COLO829 (cell line): ENCODE results near the gene RCOR1.
"Not testable (repeated sequence)": the region's sequence is repeated elsewhere in the genome, so short reads cannot be mapped to it uniquely, and the experiment has no call there.

Experiments
- DNase-seq: peaks from one replicate; pipeline ENCODE4 v3.0.0; 2012; ENCODE audit warnings: low spot score

Gene RCOR1

DNA sequence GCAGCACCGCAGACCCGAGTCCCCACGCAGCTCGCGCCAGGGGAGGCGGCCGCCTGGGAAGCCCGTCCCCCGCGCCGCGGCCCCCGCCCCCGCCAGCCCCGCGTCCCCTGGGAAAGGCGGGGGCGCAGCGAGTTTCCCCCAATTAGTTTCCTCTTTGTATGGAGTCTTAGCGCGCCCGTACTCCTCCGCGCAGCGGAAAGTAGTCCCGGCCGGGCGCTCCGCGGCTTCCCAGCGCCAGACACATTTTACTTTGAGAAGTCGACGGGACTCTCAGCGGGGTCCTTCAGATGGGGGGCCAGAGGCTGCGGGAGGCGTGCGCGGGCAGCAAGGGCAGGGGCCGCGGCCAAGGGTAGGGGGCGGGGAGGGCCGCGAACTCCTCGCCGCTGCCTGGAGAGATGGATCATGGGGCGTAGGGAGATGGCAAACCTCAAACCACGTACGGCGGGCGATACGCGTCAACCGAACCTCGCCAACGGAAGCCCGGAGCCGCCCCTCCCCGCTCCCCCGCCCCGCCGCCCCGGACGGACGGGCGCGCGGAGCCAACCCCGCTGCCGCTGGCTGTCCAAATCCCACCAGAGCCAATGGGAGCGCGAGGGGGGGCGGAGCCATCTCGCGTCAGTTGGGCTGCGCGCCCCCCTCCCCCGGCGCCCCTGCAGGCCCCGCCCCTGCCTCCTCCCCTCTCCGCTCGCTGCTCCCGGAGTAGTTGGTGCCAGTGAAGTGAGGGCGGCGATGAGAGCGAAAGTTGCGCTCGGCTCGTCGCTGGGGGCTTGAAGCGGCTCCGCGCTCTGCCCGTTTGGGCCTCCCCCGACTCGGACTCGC is at the start of gene RCOR1:
Gene RCOR1 (plus strand): TSS at position 706 of the 819 bp plus-strand sequence. CDS start 238 bp downstream, outside the sequence.
- peak; percentile 98 for DNase-seq

DNA sequence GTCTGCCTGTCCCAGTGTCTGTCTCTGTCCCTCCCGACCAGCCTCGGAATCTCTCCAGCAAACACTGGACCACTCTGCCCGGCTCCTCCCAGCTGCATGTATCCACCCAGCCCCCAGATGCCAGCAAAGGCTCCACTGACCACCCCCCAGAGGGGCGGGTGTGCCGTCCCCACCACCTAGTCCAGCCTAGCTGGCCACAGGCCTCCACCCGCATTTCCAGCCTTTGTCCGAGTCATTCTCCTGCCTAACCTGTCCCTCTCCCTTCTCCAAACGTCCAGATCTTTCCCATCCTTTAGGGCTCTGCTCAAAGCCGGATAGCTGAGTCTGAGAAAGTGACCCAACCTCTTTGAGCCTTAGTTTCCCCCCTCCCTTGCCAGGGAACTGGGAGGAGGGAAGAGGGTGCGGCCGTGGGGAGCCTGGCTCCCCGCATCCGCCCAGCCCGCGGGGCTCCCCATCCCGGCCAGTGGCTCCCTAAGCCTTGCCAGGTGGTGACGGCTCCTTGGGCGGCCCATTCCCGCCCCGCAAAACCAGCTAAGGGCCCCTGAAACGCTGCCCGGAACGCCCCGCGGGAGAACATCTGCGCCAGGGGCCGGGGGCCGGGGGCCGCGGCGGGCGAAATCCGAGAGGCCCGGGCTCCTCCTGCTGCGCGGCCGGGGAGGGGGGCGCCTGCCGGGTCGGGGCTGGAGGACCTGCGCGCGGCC is 48.3 kb upstream of the RCOR1 start:
- DNase-seq = no peak

DNA sequence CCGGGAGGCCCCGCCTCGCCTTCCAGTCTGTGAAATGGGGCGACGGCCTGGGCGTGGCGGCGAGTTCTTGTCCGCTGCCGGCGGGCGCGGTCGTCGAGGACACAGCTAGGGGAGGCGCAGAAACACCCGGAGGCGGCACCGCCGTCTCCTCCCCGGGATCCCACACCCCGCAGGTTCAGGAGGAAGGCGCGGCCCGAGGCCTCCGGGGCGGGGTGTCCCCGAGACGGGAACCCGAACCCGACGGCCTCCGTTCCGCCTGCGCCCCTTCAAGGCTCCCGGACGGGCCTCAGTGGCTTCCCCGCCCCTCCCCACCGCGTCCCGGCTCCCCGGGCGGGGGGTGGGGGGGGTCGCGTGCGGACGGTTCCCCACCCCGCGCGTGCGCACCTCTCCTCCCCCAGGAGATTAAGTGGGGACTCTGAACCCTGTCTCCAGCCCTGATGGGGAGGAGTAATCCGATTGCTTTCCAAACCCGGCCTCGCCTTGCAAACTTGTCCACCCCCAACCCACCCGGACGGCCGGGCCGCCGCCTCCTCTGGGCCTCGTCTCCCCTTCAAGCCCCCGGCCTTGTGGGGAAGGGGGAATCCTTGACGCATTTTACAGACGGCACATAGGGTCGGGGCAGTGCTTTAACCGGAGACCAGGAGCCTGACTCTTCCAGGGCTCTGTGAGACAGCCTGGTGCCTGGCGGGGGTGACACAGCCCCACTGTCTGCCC is 47.5 kb upstream of the RCOR1 start:
- no peak for DNase-seq

DNA sequence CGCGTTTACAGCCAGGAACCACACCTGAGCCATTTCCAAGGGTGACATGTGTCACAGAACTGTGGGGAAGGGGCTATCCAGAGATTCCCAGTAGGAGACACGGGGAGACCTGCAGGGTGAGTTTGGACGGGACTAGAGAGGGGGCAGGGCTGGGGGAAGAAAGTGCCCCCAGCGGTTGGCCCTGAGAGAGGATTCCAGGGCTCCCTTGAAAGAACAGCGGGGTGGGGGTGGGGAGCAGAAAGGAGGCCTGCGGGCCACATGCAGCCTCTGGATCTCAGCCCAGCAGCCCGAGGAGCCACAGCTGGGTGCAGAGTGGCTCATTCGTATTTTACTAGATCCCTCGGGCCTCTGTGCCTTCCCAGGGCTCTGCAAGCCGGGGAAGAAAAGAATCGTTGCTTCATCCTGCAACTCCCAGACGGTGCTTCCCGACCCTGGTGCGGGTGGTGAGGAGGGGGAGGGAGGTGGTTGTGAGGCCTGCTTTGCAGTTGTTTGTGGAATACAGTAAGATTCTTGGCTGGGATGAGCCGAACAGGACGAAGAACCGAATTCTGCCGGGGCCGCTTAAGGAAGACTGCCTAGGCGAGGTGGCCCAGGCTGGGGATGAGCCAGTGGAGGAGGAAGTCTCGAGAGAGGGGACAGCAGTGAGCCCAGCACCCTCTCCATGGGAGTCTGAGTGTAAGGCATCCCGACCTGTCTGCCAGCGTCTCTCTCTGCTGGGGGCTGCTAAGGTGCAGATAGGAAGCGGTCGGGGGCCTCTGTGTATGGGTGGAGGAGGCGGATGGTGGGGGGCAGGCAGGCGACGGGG is 46.8 kb upstream of the RCOR1 start:
- no peak for DNase-seq

DNA sequence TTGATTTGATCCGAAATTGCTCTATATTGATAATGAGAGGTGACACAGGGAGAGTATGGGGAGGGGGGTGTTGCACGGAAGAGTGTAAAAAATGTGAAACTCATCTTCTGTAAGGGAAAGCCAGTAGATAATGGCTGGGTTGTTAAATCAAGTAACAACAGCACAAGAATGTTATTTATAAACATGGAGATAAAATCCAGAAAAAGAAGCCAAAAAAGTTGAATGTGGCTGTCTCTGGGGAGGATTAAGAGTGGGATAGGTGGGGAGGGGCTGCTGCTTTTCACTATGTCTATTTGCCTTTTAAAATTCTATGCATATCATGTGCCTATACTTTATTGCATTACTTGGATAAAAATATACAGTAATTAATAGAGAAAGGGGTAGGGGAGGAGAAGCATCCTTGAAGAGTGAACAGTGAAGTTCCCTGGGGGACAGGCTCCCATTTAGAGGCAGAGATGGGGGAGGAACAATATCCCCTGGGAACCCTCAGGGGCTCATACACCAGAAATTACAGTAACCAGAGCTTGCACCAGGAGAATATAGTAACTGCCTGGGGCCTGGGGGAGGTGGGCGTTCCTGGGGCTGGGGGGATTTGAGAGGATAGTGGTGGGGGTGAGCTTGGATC is 43.7 kb upstream of the RCOR1 start:
- DNase-seq = no peak

DNA sequence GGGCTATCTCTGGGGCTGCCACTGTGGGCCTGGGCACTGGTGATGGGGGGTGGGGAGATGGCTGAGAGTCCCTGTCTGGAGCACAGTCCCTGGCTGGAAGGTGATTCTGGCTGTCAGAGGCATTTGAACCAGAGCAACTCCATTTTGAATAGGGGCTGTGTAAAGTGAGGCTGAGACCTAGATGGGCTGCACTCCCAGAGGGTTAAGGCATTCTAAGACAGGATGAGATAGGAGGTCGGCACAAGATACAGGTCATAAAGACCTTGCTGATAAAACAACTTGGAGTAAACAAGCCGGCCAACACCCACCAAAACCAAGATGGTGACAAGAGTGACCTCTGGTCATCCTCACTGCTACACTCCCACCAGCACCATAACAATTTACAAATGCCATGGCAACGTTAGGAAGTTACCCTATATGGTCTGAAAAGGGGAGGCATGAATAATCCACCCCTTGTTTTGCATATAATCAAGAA is 41.5 kb upstream of the RCOR1 start:
- DNase-seq = not testable (repeated sequence)

DNA sequence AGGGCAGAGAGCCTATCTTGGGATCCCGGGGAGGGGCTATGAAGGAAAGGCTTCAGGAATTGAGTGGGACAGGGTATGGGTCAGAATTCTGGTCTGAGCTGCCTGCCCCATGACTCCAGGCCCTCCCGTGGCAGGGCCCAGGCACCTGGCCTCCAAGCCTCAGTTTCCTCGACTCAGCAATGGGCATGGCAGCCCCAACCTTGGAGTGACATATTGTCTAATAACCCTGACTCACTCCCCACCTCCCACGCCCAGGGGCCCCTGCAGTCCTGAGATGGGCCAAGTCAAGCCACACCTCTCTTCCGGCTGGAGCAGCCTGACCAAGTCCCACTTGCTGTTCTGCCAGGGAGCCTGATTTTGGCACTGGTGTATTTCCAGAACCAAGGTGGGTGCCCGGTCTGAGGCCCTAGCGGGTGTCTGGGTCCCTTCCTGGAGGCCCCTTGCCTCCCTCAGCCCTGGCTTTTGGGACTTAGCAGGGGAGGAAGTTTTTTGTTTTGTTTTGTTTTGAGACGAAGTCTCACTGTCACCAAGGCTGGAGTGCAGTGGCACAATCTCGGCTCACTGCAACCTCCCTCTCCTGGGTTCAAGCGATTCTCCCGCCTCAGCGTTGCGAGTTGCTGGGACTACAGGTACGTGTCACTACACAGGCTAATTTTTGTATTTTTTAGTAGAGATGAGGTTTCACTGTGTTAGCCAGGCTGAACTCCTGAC is 40.3 kb upstream of the RCOR1 start:
- DNase-seq = peak; percentile 38

DNA sequence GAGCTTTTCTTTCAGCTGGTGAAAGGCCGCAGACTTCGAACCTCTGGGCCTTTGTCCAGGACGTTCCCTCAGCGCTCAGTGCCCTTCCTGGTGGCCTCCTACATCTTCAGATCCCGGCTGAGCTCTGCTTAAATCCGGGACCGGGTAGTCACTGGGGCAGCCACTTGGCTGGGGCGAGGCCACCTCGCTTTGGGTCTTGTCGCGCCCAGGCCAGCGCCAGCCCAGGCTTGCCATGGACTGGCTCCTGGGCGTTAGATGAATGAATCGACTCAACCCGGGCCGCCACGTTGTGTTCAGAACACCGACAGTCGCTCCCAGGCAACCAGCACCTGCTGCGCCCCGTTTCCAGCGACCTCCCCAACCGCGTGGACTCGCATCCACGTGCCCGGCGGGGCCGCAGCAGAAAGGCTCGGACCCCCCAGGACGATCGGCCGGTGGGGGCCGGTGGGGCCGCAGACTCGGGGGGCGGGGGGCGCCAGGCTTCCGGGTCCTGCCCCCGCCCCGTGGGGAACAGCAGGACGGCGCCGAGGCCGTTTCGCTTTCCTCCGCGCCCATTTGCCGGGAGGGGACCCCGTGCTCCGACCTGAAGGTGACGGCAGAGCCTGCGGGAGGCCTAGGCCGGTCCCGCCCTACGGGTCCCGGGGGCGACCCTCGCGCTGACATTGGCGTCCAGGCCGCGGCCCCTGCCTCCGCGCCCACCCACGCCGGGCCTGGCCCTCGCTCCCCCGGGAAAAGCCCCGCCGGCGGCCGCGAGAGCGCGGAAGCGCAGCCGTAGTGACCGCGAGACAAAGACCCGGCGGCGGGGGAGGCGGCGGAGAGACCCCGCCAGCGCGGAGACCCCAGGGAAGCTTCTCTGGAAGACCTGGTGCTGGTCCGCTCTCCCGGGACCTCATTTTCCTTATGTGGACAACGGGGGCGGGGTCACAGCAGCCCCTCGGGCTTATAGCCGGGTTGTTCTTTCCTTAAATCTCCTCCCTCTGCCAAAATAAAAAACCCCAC is 37.3 kb upstream of the RCOR1 start:
- no peak for DNase-seq

DNA sequence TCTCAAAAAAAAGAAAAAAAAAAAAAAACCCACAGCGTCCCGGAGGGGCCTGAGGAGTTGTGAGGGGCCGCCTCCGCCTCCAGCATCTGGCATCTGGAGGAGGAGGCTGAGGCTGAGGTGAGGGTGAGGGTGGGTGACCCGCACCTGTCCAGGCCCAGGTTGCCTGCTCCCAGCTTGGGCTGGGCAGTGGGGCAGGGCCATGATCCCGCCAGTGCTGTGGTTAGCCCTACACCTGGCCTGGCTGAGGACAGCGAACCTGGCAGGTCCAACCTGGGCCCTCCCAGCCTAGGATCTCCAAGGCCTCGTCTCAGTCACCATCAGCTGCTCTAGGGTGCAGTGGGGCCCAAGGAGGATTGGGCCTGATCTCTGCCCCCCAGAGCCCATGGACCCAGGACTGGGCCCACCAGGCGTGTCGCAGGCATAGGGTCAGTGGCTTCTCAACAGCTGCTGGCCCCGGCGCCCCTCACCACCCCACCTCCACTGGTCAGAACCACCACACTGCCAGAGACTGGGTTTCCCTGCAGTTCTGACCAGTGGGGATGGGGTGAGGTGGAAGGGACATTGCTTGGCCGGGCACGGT is 36.3 kb upstream of the RCOR1 start:
- DNase-seq = no peak

DNA sequence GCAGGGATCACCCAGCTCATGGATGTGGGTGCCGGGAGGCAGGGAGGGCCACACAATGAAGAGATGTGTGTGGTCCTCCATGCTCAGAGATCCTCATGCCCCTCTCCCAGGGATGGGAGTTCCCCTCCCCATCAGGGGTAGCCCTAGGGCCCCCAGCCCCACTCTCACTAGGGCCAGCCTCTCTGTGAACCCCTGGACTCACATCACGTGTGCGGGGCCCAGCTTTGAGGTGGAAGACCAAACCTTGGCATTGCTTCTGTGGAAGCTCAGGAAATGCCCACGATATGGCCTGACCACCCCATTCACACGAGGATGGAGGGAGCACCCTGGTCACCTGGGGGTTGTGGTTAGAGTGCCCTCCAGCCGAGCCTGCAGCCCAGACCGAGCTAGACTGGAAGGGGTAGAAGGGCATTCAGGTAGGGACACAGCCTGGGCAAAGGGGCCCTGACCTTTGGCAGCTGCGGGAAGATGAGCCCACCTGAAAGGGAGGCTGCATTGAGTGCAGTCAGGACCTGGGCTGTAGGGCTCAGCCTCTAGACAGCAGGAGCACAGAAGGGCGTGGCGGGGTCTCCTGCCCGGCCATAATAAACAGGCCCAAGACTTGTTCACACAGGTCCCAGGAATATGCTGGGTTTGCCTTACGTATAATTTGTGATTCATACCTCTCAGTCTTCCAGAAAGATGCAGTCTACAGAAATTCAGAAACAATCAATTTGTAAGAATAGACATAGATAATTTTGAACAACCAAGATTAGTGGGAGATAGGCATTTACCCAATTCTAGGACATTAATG is 34.8 kb upstream of the RCOR1 start:
- DNase-seq = no peak

DNA sequence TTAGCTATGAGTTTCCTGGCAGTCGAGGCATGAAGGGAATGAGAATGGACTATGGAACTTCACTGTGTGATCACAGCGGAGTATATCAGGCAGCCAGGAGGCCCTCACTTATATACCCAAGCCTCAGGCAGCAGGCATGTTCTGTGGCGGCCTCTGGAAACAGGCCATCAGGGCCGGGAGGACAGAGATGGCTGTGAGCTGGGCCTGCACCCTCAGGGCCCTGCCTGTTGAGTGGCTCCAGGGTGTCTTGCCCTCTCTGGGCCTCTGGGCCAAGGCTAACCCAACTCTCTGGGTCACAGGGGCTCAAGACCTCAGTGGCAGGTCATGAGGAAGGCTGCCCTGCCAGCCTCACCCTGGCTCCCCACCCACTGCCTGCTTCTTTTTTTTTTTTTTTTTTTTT is 33.9 kb upstream of the RCOR1 start:
- no peak for DNase-seq

DNA sequence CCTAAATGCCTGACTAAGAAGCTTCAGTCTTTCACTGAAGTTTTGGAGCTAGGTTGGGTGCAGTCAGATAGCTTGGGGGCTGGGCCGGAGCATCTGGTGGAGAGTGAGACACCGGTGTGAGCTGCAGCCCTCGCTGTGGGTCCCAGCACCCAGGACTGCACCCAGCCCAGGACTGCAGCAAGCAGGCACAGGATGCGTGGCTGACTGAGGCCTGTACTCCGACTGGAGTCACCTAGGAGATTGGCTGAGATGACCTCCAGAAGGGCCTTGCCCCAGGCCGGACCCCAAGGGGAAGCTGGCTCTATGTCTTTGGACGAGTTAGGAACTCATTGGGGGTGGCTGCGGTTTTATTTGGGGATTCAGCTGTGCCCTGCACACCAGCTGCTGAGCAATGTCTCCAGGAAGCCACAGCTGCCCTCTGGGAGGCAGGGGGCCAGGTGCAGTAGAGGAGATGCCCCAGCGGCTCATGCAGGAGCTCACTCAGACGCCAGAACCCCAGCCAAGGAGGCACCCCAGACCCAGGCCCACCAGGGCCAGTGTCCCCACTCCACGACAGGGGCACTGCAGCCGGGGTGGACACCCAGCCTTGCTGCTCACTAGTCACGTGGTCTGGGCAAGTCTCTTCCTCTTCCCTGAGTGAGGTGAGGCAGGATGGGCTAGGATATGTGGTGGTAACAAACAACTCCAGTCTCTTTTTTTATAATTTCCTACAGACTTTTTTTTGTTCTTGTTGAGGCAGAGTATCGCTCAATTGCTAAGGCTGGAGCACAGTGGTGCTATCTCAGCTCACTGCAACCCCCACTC is 31.8 kb upstream of the RCOR1 start:
- no peak for DNase-seq

DNA sequence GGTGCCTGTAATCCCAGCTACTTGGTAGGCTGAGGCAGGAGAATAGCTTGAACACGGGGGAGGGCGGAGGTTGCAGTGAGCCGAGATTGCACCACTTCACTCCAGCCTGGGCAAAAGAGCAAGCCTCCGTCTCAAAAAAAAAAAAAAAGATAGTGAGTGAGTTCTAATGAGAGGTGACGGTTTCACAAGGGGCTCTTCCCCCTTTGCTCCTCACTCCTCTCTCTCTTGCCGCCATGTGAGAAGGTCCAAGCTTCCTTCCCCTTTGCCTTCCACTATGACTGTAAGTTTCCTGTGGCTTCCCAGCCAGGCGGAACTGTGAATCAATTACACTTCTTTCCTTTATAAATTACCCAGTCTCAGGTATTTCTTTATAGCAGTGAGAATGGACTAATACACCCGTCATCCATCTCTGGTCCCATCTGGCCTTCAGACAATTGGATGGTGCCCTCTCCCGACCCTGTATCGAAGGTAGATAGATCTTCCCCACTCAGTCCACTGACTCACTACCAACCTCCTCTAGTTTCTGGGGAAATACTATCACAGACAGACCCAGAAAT is 27.0 kb upstream of the RCOR1 start:
- DNase-seq = no peak

DNA sequence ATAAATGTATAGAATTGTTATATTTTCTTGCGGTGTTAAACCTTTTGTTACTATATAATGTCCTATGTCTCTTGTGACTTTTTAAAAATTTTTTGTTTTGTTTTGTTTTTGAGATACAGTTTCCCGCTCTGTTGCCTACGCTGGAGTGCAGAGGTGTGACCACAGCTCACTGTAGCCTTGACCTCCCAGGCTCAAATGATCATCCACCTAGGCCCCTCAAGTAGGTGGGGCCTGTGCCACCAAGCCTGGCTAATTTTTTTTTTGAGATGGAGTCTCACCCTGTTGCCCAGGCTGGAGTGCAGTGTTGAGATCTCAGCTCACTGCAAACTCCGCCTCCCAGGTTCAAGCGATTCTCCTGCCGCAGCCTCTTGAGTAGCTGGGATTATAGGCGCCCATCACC is 26.5 kb upstream of the RCOR1 start:
- no peak for DNase-seq

DNA sequence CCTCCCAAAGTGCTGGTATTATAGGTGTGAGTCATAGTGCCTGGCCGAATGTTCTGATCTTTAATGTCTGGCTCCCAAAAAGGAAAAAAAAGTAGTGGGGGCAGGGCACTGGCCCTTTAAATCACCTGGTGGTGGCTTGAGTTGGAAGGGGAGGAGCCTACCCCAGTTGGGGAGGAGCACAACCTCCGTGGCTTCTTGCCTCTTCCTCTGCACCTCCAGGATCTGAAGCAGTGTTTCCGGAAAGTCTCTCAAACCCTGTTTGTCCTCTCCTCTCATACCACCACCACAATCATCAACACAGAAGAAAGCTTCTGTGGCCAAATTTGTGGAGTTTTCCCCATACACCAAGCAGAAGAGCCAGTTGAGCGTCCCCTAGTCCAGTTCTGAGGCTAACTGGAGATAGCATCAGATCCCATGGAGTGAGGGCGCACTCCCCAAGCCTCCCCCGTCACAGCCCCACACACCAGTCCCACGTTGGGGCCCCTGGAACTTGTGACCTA is 24.3 kb upstream of the RCOR1 start:
- no peak for DNase-seq

DNA sequence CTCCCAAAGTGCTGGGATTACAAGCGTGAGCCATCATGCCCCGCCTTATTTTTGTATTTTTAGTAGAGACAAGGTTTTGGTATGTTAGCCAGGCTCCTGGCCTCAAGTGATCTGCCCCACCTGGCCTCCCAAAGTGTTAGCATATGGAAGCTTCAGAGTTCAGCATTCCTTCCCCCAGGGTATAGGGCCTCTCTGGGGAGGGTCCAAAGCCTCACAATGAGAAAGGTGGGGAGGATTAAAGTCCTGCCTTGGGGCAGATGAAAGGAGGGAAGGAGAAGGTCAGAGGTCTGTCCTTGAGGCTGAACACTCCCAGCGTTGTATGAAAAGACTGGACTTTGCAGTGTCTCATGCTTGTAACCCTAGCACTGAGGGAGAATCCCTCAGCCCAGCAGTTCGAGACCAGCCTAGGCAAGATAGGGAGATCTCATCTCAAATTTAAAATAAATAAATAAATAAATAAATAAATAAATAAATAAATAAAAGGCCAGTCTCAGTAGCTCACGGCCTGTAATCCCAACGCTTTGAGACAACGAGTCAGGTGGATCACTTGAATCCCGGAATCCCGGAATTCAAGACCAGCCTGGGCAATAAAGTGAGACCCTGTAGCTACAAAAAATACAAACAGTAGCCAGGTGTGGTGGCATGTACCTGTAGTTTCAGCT is 22.0 kb upstream of the RCOR1 start:
- no peak for DNase-seq
